VCaP (cell line): ENCODE measurements around the gene DPEP3.

Source experiments
- H3K27ac ChIP-seq: fragments of 450-650 bp; 2 replicates; pipeline ENCODE4 v1.5.1; 2017
- TF ChIP-seq, protein P1 (sequence below): fragments of 450-650 bp; conservative IDR thresholded peaks from 2 replicates; pipeline ENCODE4 v1.5.1; 2017; ENCODE audit warnings: mild to moderate bottlenecking, moderate library complexity

Gene DPEP3

DNA sequence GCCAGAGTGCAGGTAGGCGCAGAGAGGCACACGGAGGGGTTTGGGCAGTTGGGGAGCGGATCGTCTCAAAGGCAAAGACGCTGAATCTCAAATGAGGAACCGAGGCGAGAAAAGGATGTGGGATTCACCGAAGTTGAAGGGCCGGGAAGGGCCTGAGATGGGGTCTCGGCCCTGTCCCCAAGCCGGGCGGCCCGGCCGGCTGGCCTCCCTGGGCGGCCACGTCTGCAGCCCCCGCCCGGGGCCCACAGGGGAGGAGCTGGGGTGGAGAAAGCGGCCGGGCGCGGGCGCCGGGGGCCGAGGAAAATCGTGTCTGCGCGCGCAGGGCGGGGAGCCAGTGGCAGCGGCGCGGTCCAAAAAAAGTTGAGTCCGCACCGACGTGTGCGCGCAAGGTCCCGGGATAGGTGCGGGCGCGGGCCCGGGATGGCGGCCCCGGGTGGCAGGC lies 12.3 kb downstream of the DPEP3 start:
- H3K27ac ChIP-seq = peak overlapping the region; percentile 24; the same call in 1 of the 2 replicates
- TF ChIP-seq, protein P1, sequence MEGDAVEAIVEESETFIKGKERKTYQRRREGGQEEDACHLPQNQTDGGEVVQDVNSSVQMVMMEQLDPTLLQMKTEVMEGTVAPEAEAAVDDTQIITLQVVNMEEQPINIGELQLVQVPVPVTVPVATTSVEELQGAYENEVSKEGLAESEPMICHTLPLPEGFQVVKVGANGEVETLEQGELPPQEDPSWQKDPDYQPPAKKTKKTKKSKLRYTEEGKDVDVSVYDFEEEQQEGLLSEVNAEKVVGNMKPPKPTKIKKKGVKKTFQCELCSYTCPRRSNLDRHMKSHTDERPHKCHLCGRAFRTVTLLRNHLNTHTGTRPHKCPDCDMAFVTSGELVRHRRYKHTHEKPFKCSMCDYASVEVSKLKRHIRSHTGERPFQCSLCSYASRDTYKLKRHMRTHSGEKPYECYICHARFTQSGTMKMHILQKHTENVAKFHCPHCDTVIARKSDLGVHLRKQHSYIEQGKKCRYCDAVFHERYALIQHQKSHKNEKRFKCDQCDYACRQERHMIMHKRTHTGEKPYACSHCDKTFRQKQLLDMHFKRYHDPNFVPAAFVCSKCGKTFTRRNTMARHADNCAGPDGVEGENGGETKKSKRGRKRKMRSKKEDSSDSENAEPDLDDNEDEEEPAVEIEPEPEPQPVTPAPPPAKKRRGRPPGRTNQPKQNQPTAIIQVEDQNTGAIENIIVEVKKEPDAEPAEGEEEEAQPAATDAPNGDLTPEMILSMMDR = no peak

DNA sequence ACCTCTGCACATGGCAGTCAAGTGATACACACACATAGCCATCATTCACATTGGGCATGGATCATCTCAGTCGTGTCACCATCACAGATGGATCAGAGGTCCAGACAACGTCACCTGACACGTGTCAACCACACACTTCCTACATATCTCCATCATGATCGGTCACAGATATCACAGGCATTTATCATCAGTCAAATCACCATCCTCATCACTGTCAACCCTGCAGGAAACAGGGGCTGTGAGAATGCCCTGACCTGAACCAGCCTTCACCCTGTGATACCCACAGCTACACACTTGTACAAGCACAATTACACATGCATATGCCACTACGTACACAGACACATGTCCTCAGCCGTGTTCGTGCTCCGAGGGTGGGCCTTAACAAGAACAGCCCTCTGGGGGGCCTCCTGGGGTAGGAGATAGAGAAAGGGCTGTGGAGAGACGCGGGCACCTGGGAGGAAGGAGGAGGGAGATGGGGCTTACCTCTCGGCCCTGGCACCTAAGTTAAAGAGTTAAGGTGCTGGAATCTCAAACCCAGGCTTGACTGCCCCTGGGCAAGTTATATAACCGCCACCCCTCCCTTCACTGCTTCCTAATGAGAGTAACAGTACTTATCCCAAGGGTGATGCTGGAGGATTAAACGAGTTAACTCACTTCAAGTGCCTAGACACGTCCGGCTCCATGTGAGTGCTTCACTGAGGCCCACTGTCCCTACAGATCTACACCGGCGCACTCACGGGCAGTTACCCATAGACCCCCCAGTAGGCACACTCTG lies 12.9 kb downstream of the DPEP3 start:
- H3K27ac ChIP-seq = no peak overlapping the region

DNA sequence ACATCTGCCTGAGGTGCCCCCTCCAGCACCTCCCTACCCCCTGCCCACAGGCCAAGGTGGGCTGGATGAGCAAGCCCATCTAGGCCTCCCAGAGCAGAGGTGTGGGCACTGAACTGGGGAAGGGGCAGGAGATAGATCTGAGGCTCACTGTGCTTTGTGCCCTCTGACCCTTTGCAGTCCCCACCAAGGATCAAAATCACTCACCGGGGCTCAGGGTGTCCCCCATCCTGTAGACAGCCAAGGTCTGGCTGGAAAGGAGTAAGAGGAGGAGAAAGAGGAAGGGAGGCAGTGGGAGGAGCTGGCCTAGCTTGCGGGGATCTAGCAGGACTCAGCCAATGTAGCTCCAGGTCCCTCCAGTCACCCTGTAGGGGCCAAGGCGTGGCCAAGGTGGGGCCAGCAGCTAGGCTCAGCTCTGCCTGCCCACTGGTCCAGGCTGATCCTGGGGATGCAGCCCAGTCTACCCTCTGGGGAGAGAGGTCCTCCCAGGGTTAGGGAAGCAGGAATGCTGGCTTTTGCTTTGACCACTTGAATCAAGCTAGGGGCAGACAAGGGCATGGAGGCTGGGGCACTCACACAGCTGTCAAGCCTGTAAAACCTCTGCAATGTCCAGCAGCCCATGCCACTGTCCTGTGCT lies 13.6 kb downstream of the DPEP3 start:
- H3K27ac ChIP-seq = no peak overlapping the region
- TF ChIP-seq, protein P1 = no peak

More for the DNA sequence above, 12.9 kb downstream of the DPEP3 start:
- TF ChIP-seq, protein P1 = no peak

DNA sequence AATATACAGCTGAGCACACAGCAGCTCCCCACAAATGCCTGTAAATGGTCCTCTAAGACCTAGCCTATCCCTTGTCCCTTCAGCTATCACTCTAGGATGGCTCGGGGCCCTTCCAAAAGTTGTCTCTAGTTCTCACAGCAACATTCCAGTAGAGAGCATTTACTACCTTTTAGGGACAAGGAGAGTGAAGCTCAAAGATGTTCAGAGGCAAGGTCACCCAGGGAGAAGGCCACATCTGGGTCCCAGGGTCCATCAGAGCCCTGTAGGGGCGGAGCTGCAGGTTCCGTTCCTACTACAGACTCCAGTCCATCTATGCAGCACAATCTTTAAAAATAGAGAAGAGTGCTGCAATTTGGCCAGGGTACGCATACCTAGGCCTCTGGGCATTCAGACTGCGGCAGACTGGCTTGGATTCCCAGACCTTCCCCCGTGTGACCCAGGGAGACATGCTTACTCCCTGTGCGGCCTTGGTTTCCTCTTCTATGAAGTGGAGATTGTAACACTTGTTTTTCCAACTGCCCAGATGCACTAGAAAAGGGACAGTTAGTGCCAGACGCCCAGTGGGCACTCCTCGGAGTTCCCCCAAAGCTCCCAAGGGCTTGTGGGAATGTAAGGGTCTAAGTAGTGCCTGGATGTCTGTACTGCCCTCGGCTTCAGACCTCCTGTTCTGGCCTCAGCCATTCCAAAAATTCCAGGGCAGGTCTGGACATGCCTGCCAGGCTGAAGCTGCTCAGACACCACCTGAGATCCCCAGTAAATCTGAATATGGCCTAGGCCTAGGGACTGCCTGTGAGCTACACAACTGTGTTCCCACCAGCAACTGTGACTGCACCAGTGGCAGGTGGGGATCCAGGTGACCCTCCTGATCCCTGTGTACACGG lies 14.4 kb downstream of the DPEP3 start:
- TF ChIP-seq, protein P1 = no peak
- no peak overlapping the region for H3K27ac ChIP-seq

DNA sequence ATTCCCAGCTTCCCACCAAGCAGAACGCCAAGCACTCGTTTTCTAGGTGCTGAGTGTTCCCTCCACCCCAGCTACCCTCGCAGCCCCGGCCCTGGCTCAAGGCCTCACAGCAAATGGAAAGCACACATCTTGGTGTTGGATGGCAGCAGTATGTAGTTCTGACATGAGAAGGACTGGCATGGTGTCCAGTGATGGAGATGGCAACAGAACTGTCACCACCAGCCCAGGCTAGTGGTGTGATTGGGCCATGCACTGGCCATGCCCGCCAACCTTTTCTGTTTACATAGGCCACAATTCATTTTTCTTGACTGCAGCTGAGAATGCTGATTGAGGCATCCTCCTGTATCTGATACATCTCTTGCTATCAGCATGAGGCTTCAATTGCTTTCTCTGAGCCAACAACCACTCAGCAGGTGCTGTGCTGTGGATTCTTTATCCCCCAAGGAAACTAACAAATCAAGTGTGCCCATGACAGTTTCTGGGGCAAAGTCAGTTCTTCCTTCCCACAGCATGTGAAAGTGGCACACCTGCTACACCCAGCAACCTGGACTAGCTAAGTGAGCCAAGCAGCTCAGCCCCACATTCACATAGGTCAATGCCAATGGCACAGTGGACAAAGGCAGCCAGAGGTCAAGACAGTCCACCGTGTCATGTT lies 15.7 kb downstream of the DPEP3 start:
- no peak overlapping the region for H3K27ac ChIP-seq

DNA sequence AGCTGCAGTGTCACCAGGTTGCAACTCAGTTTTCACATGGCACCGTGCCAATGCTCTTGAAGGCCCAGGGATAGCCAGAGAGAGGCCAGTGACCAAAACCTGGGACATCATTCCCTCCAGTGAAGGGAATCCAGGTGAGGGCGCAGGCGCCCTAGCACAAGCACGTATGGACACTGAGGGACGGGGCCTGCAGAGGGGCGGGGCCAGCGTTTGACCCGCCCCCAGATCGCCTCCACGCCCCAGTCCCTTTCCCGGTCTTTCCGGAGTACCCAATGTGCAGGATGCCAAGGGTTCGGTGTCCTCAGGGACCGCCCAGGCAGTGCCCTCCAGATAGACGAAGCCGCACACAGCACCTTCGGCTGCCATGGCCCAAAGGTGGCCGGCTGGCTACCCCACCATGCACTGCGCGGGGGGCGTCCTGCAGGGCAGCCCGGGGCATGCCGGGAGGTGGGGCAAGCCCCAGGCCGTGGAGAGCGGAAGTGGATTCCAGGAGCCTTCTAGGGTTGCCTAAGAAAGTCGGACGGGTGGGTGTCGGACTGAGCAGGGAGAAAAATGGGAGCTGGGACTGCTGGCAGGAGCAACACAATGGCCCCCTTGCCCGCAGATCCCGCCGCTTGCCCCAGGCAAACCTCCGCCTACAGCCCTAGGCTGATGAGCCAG lies 16.5 kb downstream of the DPEP3 start:
- H3K27ac ChIP-seq = no peak overlapping the region
- TF ChIP-seq, protein P1 = no peak

More for the DNA sequence above, 15.7 kb downstream of the DPEP3 start:
- TF ChIP-seq, protein P1 = no peak
